ENCODE data around the gene MYOZ1.
"Not testable (repeated sequence)": the region's sequence is repeated elsewhere in the genome, so short reads cannot be mapped to it uniquely, and the experiment has no call there.

The MYOZ1 gene

GRCh38 chr10:73641328-73642060 lies at the start of gene MYOZ1:
TSS of gene MYOZ1 (minus strand) at chr10:73641474. CDS start at chr10:73640017, 1,457 bp downstream.
- H3K4me1 ChIP-seq, result peaks cover 6% of the 10 kb centered on the region
- H3K36me3 ChIP-seq (ENCODE audit: control insufficient read depth, insufficient read depth, low read length), result no peaks in the 10 kb centered on the region
- H3K9ac ChIP-seq, result no peak within 1 kb of the TSS
- no peaks in the 10 kb centered on the region for H3K9me3 ChIP-seq (ENCODE audit: control insufficient read depth, low read length)
- H3K79me2 ChIP-seq, result no peaks in the 10 kb centered on the region
- no peak for TF ChIP-seq CTCF (IDR thresholded peaks at IDR 0.05)
- no peak within 1 kb of the TSS for H3K27ac ChIP-seq
- H3K27me3 ChIP-seq (ENCODE audit: control insufficient read depth, insufficient read depth, low read length), result no peaks in the 10 kb centered on the region
- H3K4me3 ChIP-seq (ENCODE audit: low read depth, low read length), result no peak within 1 kb of the TSS
- H3K4me2 ChIP-seq (ENCODE audit: low read length), result no peak within 1 kb of the TSS
- H2AFZ ChIP-seq, result no peak within 1 kb of the TSS

GRCh38 chr10:73690755-73691154 lies 49.5 kb upstream of the MYOZ1 start:
- not testable (repeated sequence) for H3K4me1 ChIP-seq; H3K4me2 ChIP-seq (ENCODE audit: low read length); H3K36me3 ChIP-seq (ENCODE audit: control insufficient read depth, insufficient read depth, low read length); H3K27me3 ChIP-seq (ENCODE audit: control insufficient read depth, insufficient read depth, low read length); H3K4me3 ChIP-seq (ENCODE audit: low read depth, low read length); H2AFZ ChIP-seq; H3K9ac ChIP-seq; H3K27ac ChIP-seq; H3K79me2 ChIP-seq; H3K9me3 ChIP-seq (ENCODE audit: control insufficient read depth, low read length)

GRCh38 chr10:73689596-73689995 lies 48.3 kb upstream of the MYOZ1 start:
- H3K27me3 ChIP-seq (ENCODE audit: control insufficient read depth, insufficient read depth, low read length); H3K4me1 ChIP-seq; H2AFZ ChIP-seq; H3K4me3 ChIP-seq (ENCODE audit: low read depth, low read length); H3K9ac ChIP-seq; H3K36me3 ChIP-seq (ENCODE audit: control insufficient read depth, insufficient read depth, low read length); H3K4me2 ChIP-seq (ENCODE audit: low read length); H3K79me2 ChIP-seq; H3K9me3 ChIP-seq (ENCODE audit: control insufficient read depth, low read length); H3K27ac ChIP-seq: not testable (repeated sequence)

GRCh38 chr10:73687641-73688040 lies 46.4 kb upstream of the MYOZ1 start:
- not testable (repeated sequence) for H3K79me2 ChIP-seq; H3K27ac ChIP-seq; H3K36me3 ChIP-seq (ENCODE audit: control insufficient read depth, insufficient read depth, low read length); H3K9ac ChIP-seq; H3K27me3 ChIP-seq (ENCODE audit: control insufficient read depth, insufficient read depth, low read length); H3K4me2 ChIP-seq (ENCODE audit: low read length); H3K9me3 ChIP-seq (ENCODE audit: control insufficient read depth, low read length); H3K4me1 ChIP-seq; H2AFZ ChIP-seq; H3K4me3 ChIP-seq (ENCODE audit: low read depth, low read length)

- H3K27me3 ChIP-seq (ENCODE audit: control insufficient read depth, insufficient read depth, low read length); H2AFZ ChIP-seq; H3K27ac ChIP-seq; H3K4me3 ChIP-seq (ENCODE audit: low read depth, low read length); H3K36me3 ChIP-seq (ENCODE audit: control insufficient read depth, insufficient read depth, low read length); H3K9me3 ChIP-seq (ENCODE audit: control insufficient read depth, low read length); H3K4me2 ChIP-seq (ENCODE audit: low read length); H3K4me1 ChIP-seq; H3K79me2 ChIP-seq; H3K9ac ChIP-seq: not testable (repeated sequence)
These were observed 33.3 kb upstream of the MYOZ1 start for GRCh38 chr10:73674546-73674945.

GRCh38 chr10:73668378-73668777 lies 27.1 kb upstream of the MYOZ1 start:
- not testable (repeated sequence) for H3K36me3 ChIP-seq (ENCODE audit: control insufficient read depth, insufficient read depth, low read length); H2AFZ ChIP-seq; H3K9me3 ChIP-seq (ENCODE audit: control insufficient read depth, low read length); H3K4me2 ChIP-seq (ENCODE audit: low read length); H3K4me1 ChIP-seq; H3K27me3 ChIP-seq (ENCODE audit: control insufficient read depth, insufficient read depth, low read length); H3K27ac ChIP-seq; H3K79me2 ChIP-seq; H3K4me3 ChIP-seq (ENCODE audit: low read depth, low read length); H3K9ac ChIP-seq

GRCh38 chr10:73666153-73666809 lies 25.0 kb upstream of the MYOZ1 start:
- H3K27ac ChIP-seq, result not testable (repeated sequence)

GRCh38 chr10:73665581-73665980 lies 24.3 kb upstream of the MYOZ1 start:
- H3K27ac ChIP-seq; H2AFZ ChIP-seq; H3K79me2 ChIP-seq; H3K27me3 ChIP-seq (ENCODE audit: control insufficient read depth, insufficient read depth, low read length); H3K4me3 ChIP-seq (ENCODE audit: low read depth, low read length); H3K9ac ChIP-seq; H3K9me3 ChIP-seq (ENCODE audit: control insufficient read depth, low read length); H3K4me2 ChIP-seq (ENCODE audit: low read length); H3K36me3 ChIP-seq (ENCODE audit: control insufficient read depth, insufficient read depth, low read length); H3K4me1 ChIP-seq: not testable (repeated sequence)

More at GRCh38 chr10:73666153-73666809, 25.0 kb upstream of the MYOZ1 start:
- not testable (repeated sequence) for H3K79me2 ChIP-seq; H3K9me3 ChIP-seq (ENCODE audit: control insufficient read depth, low read length); H3K4me2 ChIP-seq (ENCODE audit: low read length); H2AFZ ChIP-seq; H3K36me3 ChIP-seq (ENCODE audit: control insufficient read depth, insufficient read depth, low read length); H3K4me3 ChIP-seq (ENCODE audit: low read depth, low read length); H3K27me3 ChIP-seq (ENCODE audit: control insufficient read depth, insufficient read depth, low read length); H3K4me1 ChIP-seq; H3K9ac ChIP-seq

- H3K27ac ChIP-seq; H3K9ac ChIP-seq; H3K4me2 ChIP-seq (ENCODE audit: low read length); H3K4me3 ChIP-seq (ENCODE audit: low read depth, low read length); H3K9me3 ChIP-seq (ENCODE audit: control insufficient read depth, low read length); H3K36me3 ChIP-seq (ENCODE audit: control insufficient read depth, insufficient read depth, low read length); H3K4me1 ChIP-seq; H3K79me2 ChIP-seq; H2AFZ ChIP-seq; H3K27me3 ChIP-seq (ENCODE audit: control insufficient read depth, insufficient read depth, low read length): not testable (repeated sequence)
These were observed 23.1 kb upstream of the MYOZ1 start for GRCh38 chr10:73664156-73665040.

GRCh38 chr10:73663621-73664020 lies 22.3 kb upstream of the MYOZ1 start:
- not testable (repeated sequence) for H3K9me3 ChIP-seq (ENCODE audit: control insufficient read depth, low read length); H2AFZ ChIP-seq; H3K9ac ChIP-seq; H3K36me3 ChIP-seq (ENCODE audit: control insufficient read depth, insufficient read depth, low read length); H3K27me3 ChIP-seq (ENCODE audit: control insufficient read depth, insufficient read depth, low read length); H3K4me3 ChIP-seq (ENCODE audit: low read depth, low read length); H3K79me2 ChIP-seq; H3K27ac ChIP-seq; H3K4me2 ChIP-seq (ENCODE audit: low read length); H3K4me1 ChIP-seq
